NT2/D1 (cell line): ENCODE results near the gene CXXC4.

ENCODE experiments used
- SUZ12 ChIP-seq: IDR thresholded peaks from 2 replicates; pipeline ENCODE4 v1.6.1; 2011; ENCODE audit not compliant: insufficient read length, insufficient read depth; ENCODE audit errors: extremely low read depth
- YY1 ChIP-seq: IDR thresholded peaks from 2 replicates; pipeline ENCODE4 v1.6.1; 2011; ENCODE audit not compliant: insufficient read length, insufficient read depth
- ZNF274 ChIP-seq: IDR thresholded peaks from 2 replicates; pipeline ENCODE4 v1.6.1; 2011; ENCODE audit warnings: mild to moderate bottlenecking, low read depth, low read length

- TF ChIP-seq SUZ12 = no peak
- TF ChIP-seq YY1 = no peak
- TF ChIP-seq ZNF274 = no peak
Measured at GRCh38 chr4:104451573-104451972, 43.1 kb downstream of the CXXC4 start.
